Tibial nerve (tissue), 4 donors: Measurements from ENCODE around the gene ANO4.

Experiments
- EP300 ChIP-seq, 2 donors: sonication (generic); formaldehyde crosslinking; IDR thresholded peaks; one replicate each; pipeline ENCODE4 v1.6.1; 2017; ENCODE audit warnings: antibody characterized with exemption in 2 of 2, mild to moderate bottlenecking in 1 of 2
- POLR2A ChIP-seq, 2 donors: fragments of 450-650 bp; IDR thresholded peaks; one replicate each; pipeline ENCODE4 v1.6.1; 2017; ENCODE audit warnings: antibody characterized with exemption in 2 of 2, mild to moderate bottlenecking in 2 of 2, moderate library complexity in 2 of 2
- TF ChIP-seq, protein P1 (sequence below), 5 experiments: fragments of 200-600 bp in 3 of 5; fragments of 450-650 bp in 2 of 5; sonication (generic) in 3 of 5; IDR thresholded peaks; one replicate each; pipeline ENCODE4 v1.5.1; 2016 to 2019; ENCODE audit warnings: antibody characterized with exemption in 5 of 5, mild to moderate bottlenecking in 3 of 5, moderate library complexity in 2 of 5

DNA sequence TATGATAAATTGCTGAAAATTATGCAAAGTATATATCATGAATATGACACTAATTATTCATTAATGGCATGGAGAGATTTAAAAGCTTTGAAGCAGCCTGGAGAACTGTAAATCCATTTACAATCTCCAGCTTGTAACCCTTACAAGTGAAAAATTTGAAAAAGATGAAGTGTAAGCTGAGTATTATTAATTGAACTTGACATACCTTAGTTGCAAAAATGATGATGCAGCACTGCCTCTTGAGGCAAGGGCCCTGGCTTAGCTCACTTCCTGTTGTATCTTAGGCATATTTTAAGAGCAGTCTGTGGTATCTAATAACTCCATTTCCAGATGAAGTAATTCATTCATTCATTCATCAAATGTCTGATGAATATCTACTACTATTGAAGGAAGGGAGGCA, 158.6 kb downstream of the ANO4 start:
- TF ChIP-seq, protein P1, sequence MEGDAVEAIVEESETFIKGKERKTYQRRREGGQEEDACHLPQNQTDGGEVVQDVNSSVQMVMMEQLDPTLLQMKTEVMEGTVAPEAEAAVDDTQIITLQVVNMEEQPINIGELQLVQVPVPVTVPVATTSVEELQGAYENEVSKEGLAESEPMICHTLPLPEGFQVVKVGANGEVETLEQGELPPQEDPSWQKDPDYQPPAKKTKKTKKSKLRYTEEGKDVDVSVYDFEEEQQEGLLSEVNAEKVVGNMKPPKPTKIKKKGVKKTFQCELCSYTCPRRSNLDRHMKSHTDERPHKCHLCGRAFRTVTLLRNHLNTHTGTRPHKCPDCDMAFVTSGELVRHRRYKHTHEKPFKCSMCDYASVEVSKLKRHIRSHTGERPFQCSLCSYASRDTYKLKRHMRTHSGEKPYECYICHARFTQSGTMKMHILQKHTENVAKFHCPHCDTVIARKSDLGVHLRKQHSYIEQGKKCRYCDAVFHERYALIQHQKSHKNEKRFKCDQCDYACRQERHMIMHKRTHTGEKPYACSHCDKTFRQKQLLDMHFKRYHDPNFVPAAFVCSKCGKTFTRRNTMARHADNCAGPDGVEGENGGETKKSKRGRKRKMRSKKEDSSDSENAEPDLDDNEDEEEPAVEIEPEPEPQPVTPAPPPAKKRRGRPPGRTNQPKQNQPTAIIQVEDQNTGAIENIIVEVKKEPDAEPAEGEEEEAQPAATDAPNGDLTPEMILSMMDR (IDR thresholded peaks at IDR 0.05): no peak
- no peak for TF ChIP-seq POLR2A (IDR thresholded peaks at IDR 0.05)
- TF ChIP-seq EP300 (IDR thresholded peaks at IDR 0.05): no peak
